ENCODE measurements around the gene SCAP.

DNA sequence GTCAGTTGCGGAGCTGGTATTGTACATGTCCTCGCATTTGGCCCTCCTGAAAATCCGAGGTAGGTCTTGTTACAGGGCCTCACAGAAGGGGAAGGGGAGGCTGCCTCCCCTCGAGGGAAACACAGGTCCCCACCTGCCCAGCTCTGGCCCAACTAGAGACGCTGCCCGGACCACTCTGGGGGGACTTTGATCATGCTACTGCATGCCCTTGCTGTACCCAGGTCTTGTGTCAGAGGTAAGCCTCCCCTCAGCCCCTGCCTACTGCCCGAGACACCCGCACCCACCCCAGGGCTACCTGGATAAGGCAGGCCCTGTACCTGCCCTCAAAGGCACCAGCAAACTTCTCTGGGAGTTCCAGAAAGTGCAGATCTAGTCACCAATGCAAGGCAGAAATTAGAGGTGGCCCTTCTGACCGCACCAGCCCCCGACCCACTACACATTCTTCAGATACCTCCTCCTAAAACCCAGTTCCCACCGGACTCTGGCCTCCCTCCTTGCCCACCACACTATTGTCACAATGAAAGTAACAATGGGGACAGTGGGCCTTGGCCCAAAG lies 981 bp upstream of the SCAP start:
- TF ChIP-seq, protein P1, sequence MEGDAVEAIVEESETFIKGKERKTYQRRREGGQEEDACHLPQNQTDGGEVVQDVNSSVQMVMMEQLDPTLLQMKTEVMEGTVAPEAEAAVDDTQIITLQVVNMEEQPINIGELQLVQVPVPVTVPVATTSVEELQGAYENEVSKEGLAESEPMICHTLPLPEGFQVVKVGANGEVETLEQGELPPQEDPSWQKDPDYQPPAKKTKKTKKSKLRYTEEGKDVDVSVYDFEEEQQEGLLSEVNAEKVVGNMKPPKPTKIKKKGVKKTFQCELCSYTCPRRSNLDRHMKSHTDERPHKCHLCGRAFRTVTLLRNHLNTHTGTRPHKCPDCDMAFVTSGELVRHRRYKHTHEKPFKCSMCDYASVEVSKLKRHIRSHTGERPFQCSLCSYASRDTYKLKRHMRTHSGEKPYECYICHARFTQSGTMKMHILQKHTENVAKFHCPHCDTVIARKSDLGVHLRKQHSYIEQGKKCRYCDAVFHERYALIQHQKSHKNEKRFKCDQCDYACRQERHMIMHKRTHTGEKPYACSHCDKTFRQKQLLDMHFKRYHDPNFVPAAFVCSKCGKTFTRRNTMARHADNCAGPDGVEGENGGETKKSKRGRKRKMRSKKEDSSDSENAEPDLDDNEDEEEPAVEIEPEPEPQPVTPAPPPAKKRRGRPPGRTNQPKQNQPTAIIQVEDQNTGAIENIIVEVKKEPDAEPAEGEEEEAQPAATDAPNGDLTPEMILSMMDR (IDR thresholded peaks at IDR 0.05): no peak
- TF ChIP-seq POLR2A (IDR thresholded peaks at IDR 0.05) (no peak), POLR2AphosphoS5 (IDR thresholded peaks at IDR 0.05) (no peak), EP300 (IDR thresholded peaks at IDR 0.05) (no peak)
